ENCODE data around the gene HMCN2. TPM values are rescaled to one million over a fixed set of nuclear protein-coding genes. Genes with fewer than 3 reads are reported as not detected.

HMCN2 gene
- total RNA-seq, 4 donors from 2014 or later = 1.3 to 6.3 (median 3.5) TPM

DNA sequence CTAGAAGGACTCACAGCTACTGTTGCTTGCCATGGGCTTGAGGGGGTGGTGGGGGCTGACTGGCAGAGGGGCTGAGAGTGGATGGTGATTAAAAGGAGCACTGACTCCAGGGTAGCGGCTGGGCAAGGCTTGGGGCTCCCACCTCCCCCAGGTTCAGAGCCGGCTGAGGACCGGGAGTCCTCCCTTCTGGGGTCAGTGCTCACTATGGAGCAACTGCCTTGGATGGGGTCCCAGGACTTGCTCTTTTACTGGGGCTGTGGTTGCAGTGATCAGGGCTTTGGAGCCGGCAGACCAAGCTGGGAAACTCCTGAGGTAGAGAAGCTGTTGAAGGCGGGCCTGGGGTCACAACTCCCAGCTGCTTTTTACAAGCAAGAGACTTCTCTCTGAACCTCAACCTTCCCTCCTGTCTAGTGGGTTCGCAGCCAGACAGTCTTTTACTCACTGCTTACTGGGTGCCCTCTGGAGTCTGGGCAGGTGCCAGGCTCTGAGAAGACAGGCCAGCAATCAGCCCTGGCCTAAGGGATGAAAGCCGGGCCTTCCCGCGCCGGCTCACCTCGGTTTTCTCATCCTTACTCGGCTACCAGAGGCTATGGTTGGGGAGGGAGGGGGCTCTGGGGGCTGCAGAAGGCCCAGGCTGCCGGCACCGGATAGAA lies 178.4 kb downstream of the HMCN2 start:
- Histone ChIP-seq H3K9me3 (peaks cover 13% of the 10 kb centered on the region), H3K4me1 (peaks cover 44% of the 10 kb centered on the region), H3K4me3 (peak overlapping the region; percentile 65), H3K27ac (peak overlapping the region; percentile 79), H3K27me3 (peaks cover 5% of the 10 kb centered on the region), H3K36me3 (no peaks in the 10 kb centered on the region)
- 65% methylated on average over 12 of the region's 14 CpGs for WGBS
- no peak for DNase-seq (ENCODE audit: low spot score in 2 of 2)
- TF ChIP-seq POLR2A (IDR thresholded peaks at IDR 0.05) (no peak), POLR2AphosphoS5 (IDR thresholded peaks at IDR 0.05) (no peak)

GRCh38 chr9:130444565-130445221 lies 179.1 kb downstream of the HMCN2 start, which contains the start of gene ASS1:
Gene ASS1, plus strand, starts transcription at chr9:130444961. Its CDS starts 7,268 bp downstream, at chr9:130452229.
- no peak for DNase-seq (ENCODE audit: low spot score in 2 of 2)

GRCh38 chr9:130445268-130445983 lies 179.9 kb downstream of the HMCN2 start:
- no peak for TF ChIP-seq EP300 (IDR thresholded peaks at IDR 0.05)
- TF ChIP-seq, protein P1, sequence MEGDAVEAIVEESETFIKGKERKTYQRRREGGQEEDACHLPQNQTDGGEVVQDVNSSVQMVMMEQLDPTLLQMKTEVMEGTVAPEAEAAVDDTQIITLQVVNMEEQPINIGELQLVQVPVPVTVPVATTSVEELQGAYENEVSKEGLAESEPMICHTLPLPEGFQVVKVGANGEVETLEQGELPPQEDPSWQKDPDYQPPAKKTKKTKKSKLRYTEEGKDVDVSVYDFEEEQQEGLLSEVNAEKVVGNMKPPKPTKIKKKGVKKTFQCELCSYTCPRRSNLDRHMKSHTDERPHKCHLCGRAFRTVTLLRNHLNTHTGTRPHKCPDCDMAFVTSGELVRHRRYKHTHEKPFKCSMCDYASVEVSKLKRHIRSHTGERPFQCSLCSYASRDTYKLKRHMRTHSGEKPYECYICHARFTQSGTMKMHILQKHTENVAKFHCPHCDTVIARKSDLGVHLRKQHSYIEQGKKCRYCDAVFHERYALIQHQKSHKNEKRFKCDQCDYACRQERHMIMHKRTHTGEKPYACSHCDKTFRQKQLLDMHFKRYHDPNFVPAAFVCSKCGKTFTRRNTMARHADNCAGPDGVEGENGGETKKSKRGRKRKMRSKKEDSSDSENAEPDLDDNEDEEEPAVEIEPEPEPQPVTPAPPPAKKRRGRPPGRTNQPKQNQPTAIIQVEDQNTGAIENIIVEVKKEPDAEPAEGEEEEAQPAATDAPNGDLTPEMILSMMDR (IDR thresholded peaks at IDR 0.05) = no peak
- peak in 1 of 3 donors; percentile 11 for TF ChIP-seq POLR2AphosphoS5 (IDR thresholded peaks at IDR 0.05)
- no peak for TF ChIP-seq POLR2A (IDR thresholded peaks at IDR 0.05)
- H3K27me3 ChIP-seq = peaks cover 5% of the 10 kb centered on the region
- H3K9me3 ChIP-seq = peaks cover 13% of the 10 kb centered on the region
- peaks cover 54% of the 10 kb centered on the region for H3K4me1 ChIP-seq
- no peaks in the 10 kb centered on the region for H3K36me3 ChIP-seq
- WGBS = 5% methylated on average over 7 of the region's 30 CpGs
- peak in 1 of 2 donors; percentile 75 for DNase-seq (ENCODE audit: low spot score in 2 of 2)
- H3K4me3 ChIP-seq = peak overlapping the region; percentile 65
- peak overlapping the region; percentile 79 for H3K27ac ChIP-seq

More at GRCh38 chr9:130444565-130445221, 179.1 kb downstream of the HMCN2 start, which contains the start of gene ASS1:
- Histone ChIP-seq H3K27ac (peak within 1 kb of the TSS; percentile 79), H3K36me3 (no peaks in the 10 kb centered on the region), H3K9me3 (peaks cover 13% of the 10 kb centered on the region), H3K4me3 (peak within 1 kb of the TSS; percentile 65), H3K27me3 (peaks cover 5% of the 10 kb centered on the region), H3K4me1 (peaks cover 47% of the 10 kb centered on the region)
- WGBS = 0% methylated on average over 10 of the region's 66 CpGs
- TF ChIP-seq POLR2AphosphoS5 (IDR thresholded peaks at IDR 0.05) (no peak), POLR2A (IDR thresholded peaks at IDR 0.05) (peak in 1 of 2 donors; percentile 23)

DNA sequence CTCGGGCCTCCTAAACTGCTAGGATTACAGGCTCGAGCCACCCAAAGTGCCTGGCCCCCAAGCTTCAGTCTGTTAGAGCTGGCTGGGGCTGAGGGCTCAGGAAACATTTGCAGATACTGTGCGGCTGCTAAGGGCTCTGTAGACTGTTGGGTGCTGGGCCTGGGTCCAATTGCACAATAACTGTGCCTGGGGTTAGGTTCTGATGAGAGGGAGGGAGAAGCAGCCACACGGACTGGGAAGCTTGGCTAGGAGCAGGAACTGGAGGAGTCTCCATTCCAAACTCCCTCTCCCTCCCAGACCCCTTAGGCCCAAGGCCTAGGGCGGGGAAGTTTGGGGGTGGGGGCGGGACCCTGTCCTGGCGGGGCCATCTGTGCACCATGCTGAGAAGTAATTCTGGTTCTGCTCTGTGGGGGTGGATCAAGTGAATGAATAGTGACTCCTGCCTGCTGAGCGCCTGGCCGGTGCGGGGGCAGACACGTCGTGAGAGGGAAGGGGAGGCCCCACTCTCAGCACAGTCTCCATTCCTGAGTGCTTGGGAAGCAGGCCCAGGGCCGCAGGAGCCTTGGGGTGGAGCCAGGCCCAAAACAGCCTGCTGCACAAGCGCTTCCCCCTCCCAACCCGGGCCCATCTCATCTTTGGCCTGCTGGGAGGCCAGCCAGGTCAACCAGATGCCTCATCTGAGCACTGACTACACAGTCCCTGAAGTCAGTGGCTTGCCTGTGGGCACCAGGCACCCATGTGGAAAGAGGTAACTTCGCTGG lies 180.7 kb downstream of the HMCN2 start:
- Histone ChIP-seq H3K27me3 (peaks cover 5% of the 10 kb centered on the region), H3K4me3 (peak overlapping the region; percentile 65), H3K27ac (peak overlapping the region; percentile 79), H3K9me3 (peaks cover 6% of the 10 kb centered on the region), H3K36me3 (no peaks in the 10 kb centered on the region), H3K4me1 (peaks cover 63% of the 10 kb centered on the region)
- peak in 1 of 2 donors; percentile 86 for DNase-seq (ENCODE audit: low spot score in 2 of 2)
- TF ChIP-seq, protein P1 (IDR thresholded peaks at IDR 0.05) = no peak
- no peak for TF ChIP-seq POLR2AphosphoS5 (IDR thresholded peaks at IDR 0.05)
- TF ChIP-seq EP300 (IDR thresholded peaks at IDR 0.05) = no peak
- no peak for TF ChIP-seq POLR2A (IDR thresholded peaks at IDR 0.05)
- 19% methylated on average over 8 of the region's 16 CpGs for WGBS

GRCh38 chr9:130447193-130447816 lies 181.7 kb downstream of the HMCN2 start:
- Histone ChIP-seq H3K9me3 (no peaks in the 10 kb centered on the region), H3K4me3 (no peak overlapping the region), H3K36me3 (no peaks in the 10 kb centered on the region), H3K27me3 (peaks cover 5% of the 10 kb centered on the region), H3K27ac (peak overlapping the region; percentile 79), H3K4me1 (peaks cover 72% of the 10 kb centered on the region)
- no peak for TF ChIP-seq EP300 (IDR thresholded peaks at IDR 0.05)
- no peak for TF ChIP-seq POLR2A (IDR thresholded peaks at IDR 0.05)
- TF ChIP-seq POLR2AphosphoS5 (IDR thresholded peaks at IDR 0.05) = no peak
- TF ChIP-seq, protein P1 (IDR thresholded peaks at IDR 0.05) = no peak
- 45% methylated on average over 10 of the region's 12 CpGs for WGBS
- no peak for DNase-seq (ENCODE audit: low spot score in 2 of 2)

Measured in suprapubic skin (tissue), 4 donors.